GM19463 (cell line): Measurements from ENCODE around the gene UNC80.

Experiments
- ATAC-seq: cut with Tn5 transposase; IDR thresholded peaks from one replicate; pipeline ENCODE4 v1.9.1; 2021; ENCODE audit warnings: mild to moderate bottlenecking, moderate library complexity; ENCODE audit not compliant: unreplicated experiment

The UNC80 gene

DNA sequence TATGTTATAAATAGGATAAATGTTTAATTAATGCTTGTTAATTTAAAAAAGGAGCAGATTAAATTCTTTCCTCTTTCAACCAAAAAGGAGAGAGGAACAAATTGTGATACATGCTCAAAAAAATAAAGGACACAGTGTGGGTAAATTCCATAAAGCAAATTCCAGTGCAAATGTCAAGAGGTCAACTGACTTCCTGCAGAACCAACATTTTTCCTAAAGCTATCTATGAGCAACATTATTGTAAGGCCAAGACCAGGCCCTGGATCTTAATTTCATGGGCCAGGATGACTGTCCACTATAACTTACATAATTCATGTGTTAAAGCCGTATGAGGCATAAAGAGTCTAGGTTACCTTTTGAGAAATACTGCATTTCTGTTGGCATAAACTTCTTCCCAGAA lies 136.9 kb downstream of the UNC80 start:
- no peak for ATAC-seq

DNA sequence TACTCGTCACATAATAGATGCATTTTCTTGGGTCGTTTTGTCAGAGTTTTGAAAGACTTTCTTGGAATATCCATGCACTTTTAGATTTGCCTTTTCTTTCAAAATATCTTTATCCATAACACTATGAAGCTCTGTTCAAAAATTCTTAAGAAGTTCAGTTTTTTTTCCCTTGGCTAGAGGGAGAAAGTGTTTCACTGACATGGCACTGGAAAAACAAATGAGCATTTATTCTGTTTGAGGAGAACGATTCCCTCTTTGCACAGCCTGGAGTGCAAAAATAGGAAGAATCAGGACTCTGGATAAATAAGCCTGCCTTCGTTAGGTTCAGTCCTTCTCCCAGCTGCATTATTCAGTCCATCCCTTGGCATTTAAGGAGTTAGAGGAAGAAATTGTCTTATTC lies 139.9 kb downstream of the UNC80 start:
- ATAC-seq: no peak

DNA sequence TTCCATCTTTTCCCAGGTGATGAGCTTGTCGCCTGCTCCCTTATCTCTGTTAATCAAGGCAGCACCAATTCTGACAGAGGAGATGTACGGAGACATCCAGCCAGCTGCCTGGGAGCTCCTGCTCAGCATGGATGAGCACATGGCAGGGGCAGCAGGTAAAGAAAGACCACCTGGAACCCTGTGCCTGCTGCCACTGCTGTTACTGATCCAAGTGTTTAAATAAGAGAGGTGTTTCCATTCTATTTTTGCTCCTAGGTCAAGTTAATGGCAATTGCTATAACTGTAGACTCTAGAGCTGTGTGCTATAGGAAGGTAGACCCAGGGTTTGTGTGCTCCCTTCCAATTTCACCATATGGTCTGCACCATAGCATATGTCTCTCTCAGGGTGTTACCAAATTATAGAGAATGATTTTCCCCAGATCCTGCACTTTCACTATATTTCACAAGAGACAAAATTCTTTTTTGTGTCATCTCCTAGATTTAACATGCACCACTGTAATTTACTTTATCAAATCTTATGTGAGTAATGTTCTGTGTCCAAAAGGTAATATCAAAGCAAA lies 142.2 kb downstream of the UNC80 start:
- ATAC-seq: no peak

DNA sequence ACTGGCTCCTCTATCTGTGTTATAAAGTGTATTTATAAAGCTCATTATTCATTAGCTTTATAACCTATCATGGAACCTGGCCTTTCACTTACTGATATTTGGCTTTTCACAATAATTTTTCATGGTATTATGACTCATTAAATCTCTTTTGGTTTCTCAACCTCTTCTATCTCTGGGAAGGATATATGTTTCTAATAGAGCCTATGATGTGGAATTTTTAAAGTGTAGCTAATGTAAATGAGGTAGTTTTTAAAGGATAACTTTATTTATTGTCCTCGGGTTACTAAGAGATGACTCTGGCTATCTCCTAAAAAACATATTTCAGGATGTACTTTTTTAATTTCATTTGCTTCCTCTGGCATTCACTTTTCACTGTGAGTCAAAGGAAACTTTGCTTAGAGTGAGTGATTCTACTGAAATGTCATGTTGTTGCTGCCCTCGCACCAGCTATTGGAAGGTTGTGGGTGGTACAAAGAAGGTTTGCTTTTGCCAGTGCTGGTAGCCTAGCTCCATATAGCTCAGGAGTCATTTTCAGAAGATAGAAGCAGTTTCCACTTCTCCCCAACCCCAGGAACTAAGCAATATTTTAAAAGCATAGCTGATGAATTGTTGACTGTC lies 145.6 kb downstream of the UNC80 start:
- ATAC-seq: no peak

DNA sequence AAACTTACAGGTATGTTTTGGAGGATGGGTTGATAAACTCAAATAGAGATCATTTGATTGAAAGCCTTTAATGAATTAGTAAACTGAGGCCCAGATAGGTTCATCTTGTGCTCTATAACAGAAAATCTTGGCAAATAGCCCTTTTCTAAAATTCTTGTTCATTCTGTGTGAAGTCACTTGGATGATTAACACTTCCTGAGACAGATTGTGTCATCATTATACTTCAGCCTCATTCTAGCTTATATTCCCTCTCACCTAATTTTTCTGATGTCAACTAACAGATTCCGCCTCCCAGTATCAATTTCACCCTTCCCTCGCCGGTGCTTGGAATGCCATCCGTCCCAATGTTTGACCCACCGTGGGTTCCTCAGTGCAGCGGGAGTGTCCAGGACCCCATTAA lies 146.6 kb downstream of the UNC80 start:
- no peak for ATAC-seq

DNA sequence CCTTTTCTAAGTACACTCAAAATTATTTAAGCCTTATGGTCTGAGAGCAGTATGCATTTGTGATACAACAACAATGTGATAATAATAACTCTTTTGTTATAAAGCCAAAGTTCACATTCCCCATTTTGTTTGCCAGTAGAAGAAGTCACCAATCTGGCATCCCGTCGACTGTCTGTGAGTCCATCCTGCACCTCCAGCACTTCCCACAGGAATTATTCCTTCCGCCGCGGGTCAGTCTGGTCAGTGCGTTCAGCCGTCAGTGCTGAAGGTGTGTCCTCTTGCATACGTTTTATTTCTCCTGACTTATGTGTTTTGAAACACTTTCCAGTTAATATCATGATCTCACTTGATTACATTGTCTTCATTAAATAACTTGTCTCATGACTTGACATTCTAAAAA lies 150.5 kb downstream of the UNC80 start:
- ATAC-seq: no peak

DNA sequence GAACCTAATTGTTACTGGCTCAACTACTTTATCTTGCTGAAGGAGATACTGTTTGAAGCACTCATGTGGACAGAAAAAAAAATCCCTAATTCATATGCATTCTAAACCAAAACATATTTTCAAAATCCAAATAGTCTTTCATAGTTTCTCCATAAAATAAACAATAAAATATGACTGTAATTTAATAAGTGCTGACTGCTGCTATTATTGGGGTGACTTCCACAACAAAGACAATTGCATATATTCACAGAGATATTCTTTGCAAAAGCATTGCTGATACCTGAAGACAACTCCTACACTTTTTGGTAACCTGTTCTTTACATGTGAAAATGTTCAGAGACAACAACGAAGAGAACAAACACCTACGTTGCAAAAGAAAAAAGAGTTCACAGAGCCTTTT lies 157.7 kb downstream of the UNC80 start:
- no peak for ATAC-seq

DNA sequence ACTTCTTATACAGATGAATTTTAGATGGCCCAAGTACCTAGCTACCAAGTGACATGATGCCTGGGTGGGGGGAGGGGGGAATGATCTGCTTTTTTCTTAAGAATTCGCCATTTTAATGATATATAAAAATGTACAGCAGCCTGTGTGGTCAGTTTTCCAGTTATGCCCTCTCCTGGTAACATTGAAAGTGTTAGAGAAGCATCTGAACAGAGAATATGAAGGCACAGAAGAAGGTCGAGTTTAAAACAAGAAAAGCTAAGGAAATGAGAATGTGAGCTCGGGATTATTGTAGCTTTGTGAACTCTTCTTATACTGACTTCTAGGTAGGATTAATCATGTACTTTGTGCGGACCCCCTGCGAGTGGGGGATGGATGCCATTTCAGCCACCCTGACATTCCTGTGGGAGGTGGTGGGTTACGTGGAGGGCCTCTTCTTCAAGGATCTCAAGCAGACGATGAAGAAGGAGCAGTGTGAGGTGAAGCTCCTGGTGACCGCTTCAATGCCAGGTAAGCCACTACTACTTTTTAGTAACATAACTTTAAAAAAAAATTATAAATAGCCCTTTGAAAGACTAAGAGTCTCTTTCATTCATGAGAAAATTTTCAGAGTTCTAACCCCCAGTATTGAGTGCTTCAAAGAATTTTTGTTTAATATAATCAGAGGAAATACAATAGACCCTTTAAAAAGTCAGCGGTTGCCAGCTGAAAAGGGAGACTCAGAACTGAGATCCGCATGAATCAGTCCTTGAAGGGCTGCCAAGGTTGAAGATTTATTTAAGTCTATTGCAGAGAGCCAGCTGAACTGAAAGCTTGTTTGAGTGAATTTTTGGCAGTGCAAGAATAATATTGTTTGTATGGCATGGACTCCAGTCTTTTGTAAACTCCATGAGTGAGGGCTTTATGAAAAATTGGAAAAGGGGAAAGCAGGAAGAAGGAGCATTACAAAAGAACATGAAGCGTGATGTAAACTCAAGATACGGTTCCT lies 162.2 kb downstream of the UNC80 start:
- ATAC-seq: no peak

DNA sequence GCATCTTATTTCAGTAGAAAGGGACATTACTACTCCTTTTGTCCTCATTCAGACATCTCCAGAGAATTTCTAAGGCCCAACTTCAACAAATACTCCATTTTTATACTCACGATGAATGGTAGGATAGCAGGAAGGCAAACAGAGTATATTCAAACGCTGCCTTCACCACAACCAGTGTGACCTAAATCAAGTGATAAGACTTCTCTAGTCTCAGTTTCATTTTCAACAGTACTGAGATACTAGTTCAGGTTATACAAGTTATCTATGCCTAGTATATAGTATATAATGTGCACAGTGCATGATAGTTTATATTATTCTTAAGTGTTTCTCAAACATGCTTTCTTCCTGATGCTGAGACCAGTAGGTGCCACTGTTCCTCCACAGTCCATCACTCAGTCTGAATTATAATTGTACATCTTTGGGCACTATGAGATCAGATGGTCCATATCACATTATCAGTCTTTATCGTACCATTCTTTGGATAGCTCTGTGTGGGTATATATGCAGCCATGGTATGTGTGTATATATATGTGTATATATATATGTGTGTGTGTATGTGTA lies 164.6 kb downstream of the UNC80 start:
- no peak for ATAC-seq

DNA sequence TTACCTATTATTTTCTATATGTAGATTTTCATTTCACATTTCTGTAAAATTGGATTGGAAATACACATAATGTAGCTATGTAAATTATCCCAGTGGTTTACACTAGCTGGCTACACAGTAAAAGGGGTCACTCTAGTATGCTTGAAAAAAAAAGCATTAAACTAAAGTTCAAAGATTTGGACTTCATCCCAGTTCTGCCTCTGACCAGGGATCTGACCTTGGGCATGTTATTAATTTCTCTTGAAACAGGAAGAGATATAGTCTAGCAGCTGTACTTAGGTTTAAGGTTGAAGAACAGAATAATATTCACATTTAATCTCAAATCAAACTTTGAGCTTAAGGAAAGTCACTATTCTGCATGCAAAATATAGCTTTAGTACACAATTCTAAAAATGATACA lies 166.3 kb downstream of the UNC80 start:
- no peak for ATAC-seq

DNA sequence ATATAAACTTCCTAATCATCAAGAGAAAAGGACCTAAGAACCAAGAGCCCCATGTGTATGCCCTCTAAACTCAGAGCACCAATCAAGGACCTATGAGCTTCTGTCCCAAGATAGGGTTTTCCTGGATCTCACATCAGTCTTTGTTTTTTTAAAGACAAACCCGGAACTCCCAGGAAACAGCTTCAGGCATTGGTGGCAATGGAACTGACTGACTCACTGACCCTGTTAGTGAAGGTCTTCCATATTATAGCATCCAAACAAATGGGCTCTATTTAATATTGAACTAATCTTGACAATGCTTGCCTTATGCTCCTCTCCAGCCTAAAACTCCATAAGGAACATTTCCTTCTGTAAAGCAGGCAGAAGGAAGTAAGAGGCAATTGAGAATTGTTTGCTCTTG lies 167.3 kb downstream of the UNC80 start:
- ATAC-seq: no peak

DNA sequence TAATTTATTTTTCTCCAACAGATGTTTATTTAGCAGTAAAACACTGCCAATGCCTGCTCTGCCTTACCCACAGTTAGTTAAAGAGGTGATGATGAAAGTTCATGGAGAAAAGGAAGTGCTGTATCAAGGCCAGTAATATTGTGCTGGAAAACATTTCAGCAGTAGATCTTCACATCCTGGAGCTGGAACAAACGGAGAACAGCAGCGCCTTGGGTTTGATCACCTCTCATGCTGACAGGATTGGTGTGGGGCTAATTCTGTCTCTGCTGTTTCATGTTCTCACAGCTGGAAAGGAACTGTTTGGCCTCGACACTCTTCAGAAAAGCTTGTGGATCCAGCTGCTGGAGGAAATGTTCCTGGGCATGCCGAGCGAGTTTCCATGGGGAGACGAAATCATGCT lies 169.3 kb downstream of the UNC80 start:
- no peak for ATAC-seq

DNA sequence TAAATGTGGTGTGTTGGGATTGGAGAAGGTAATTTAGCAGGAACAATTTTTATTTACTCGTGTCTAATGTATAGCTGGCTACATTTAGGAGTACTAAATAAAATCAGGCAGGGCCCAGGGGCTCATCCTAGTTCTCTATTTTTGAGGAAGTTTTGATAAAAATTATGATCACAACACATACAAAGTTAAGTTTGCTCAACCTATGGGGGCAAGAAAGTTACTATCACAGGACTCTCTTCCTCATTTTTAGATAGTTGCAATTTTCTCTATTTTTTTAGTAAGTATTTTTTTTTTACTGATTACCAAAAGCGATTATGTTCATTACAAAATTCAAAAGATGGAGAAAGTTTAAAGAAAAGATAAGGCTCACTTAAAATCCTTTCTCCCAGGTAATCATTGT lies 170.8 kb downstream of the UNC80 start:
- ATAC-seq: no peak

DNA sequence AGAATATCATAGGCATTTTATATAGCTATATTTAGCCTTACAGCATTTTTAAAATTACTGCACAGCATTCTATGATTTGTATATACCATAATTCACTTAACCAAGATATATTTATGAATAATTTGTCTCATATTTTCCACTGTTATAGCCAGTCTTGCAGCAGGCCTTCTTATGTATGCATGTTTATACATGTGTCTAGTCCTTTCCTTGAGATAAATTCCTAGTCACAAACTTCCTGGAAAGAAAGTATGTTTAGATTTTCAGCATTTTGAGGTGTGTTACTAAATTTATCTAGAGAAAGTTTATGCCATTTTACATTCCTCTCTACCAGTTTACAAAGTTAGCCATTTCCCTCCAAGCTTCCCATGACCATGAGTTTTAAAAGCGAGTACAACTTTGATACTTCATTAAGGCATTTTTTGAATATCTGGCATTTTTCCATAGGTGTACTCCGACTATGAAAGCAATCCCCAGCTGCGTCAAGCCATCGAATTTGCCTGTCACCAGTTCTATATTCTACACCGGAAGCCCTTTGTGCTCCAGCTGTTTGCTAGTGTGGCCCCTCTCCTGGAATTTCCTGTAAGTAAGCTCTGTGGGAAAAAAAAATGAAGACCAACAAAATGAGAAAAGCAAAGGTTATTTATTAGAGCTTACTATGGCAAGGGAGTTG lies 171.4 kb downstream of the UNC80 start:
- ATAC-seq: no peak

DNA sequence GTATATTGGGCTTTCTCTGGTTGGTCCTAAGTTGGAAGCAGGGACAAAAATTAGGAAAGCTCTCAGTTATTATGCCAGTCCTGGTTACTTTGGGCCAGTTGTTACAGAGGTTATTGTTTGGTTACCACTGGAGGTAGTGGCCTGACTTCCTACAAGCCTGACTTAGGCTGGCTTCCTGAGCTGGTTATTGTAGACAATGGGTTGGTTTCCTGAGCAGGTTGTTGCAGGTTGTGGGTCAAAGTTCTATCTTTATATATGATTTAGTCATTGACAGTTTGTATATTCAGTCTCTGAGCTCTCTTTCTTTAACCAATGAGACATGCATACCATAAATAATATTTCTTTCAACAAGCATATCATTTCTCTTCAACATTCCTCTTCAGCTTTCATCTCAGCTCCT lies 172.1 kb downstream of the UNC80 start:
- no peak for ATAC-seq

DNA sequence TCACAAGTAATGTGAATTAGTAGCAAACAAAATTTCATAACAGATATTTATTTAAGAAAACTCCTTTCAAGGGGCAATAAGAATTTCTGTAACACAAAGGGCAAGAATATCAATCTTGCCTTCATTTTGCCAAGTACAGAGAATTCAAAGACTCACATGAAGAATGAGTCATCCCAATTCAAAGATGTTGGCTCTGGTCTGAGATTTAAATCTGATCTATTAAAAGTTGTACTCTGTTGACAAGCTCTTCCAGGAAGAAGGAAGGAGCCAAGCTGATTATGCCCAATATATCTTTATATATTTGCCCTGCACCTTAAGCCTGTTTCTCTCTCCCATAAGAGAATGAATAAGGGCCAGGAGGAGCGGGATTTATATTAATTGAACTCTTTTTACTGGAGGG lies 174.9 kb downstream of the UNC80 start:
- ATAC-seq: no peak

DNA sequence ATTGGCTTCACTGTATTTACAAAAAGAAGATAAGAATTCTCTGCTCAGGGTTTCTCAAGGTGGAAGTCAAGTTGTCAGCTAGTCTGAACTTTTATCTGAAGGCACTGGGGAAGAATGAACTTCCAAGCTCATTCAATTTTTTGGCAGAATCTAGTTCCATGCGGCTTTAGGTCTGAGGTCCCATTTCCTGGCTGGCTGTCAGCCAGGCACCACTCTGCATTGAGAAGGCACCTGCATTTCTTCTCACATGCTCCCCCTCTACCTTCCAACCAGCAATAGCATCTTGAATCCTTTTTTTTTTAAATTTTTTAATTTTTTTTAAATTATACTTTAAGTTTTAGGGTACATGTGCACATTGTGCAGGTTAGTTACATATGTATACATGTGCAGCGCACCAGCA lies 184.6 kb downstream of the UNC80 start:
- ATAC-seq: no peak

DNA sequence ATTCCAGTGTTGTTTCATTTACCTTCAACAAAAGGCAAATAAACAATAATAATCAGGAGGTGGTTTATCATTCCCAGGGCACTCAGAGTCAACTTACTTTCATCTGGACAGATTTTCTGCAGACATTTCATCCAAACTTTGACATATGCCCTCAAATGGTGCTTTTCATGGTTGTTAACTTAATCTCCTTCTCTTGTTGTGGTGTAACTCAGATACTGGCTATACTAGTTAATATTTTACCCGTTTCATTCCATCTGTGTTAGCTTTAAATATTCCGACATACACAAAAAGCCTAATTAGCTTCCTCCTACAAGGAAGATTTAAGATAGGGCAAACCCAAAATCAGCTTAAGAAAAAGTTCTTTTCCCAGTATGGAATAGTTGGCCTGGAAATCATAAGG lies 186.4 kb downstream of the UNC80 start:
- no peak for ATAC-seq

DNA sequence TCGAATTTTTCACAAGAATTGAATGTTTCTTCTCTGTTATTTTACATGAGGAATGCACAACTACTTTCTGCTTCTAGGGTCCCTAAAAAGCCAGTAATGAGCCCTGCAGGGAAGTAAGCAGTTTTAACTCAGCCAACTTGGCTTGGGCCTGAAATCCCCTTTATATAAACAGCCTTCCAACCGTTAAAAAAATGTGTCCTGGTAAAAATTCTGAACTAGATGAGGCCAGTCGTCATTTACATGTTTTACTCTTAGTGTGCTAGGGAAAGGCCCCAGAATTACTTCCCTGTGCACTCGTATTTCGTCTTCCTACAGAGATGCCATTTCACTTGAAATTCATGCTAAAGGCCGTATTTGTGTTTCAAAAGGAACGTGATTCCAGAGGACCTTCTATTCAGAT lies 188.4 kb downstream of the UNC80 start:
- ATAC-seq: no peak

DNA sequence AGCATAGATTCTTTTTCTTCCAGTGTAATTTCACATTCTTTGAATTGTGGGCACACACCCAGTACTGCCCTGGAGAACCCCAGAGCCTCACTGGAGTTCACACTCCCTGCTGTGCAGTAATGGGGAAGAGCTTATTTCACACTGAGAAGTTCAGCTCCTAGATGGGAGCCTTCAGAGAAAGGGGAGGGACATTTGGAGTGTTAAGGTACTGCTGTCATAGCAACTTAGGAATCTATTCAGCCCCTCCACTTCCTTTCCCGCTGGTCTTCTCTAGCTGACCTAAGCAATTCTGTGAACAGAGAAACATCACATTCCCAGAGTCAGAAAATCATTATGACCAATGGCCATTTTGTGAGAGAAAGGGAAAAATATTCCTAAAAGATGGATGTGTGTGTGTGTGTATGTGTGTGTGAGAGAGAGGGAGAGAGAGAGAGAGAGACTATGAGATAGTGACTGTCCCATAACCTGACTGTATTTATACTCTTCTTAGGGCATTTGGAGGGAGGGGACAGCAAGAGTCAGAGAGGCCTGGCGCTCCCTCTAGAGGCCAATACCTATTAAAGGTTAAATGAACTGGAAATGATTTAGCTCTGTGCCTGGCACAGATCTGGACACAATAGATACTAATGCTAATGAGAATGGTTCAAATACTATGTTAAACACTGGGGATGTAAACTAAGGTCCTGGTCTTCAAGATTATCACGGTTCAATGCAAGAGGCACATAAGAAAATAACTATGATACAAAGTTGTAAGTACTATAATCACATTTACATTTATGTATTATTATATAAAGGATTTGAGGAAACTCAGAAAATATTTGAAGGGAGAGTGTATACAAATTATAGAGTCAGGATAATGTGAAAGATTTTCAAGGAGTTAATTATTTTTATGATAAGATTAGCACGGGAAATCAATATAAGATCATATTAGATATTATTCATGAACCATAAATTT lies 189.3 kb downstream of the UNC80 start:
- peak; percentile 86 for ATAC-seq
